ENCODE data around the gene RYR1. TPM values are rescaled to one million over a fixed set of nuclear protein-coding genes. Genes with fewer than 3 reads are reported as not detected.

Gene RYR1
- total and polyA plus RNA-seq, 2 experiments from 2014 or later, result 0.07 to 0.21 TPM

DNA sequence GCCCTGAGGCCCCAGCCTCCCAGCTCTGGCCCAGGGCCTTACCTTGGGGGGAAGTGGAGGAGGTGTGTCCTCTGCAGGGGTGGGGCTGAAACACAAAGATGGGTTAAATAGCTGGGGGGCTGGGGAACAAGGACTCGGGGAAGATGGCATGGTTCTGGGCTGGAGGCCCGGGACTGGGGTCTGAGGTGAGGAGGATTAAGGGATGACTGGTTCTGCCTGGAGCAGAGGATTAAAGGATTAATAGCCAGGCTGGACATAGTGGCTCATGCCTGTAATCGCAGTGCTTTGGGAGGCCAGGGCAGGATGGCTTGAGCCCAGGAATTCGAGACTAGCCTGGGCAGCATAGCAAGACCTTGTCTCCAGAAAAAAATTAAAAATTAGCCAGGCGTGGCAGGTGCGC, 172.6 kb downstream of the RYR1 start:
- no peak for TF ChIP-seq CTCF (IDR thresholded peaks at IDR 0.05; ENCODE audit: poor library complexity)
- TF ChIP-seq EZH2 (IDR thresholded peaks at IDR 0.05; ENCODE audit: borderline replicate concordance), result no peak
- no peak for TF ChIP-seq EZH2phosphoT487 (IDR thresholded peaks at IDR 0.05; ENCODE audit: low read depth, severe bottlenecking, unreplicated experiment)
- no peak overlapping the region for H2AFZ ChIP-seq
- no peak for DNase-seq (ENCODE audit: low spot score)
- H3K4me3 ChIP-seq, result no peak overlapping the region
- no peaks in the 10 kb centered on the region for H3K27me3 ChIP-seq
- no peaks in the 10 kb centered on the region for H3K79me2 ChIP-seq
- no peaks in the 10 kb centered on the region for H3K9me3 ChIP-seq (ENCODE audit: low read depth)
- WGBS (ENCODE audit: low lambda C conversion rate, missing lambda C conversion rate), result 73% methylated on average over 6 of the region's 6 CpGs
- H3K27ac ChIP-seq, result no peak overlapping the region
- no peaks in the 10 kb centered on the region for H3K36me3 ChIP-seq (replicated peaks; ENCODE audit: insufficient read depth, low read depth)
- no peaks in the 10 kb centered on the region for H3K4me1 ChIP-seq (ENCODE audit: insufficient read depth)
- H3K4me2 ChIP-seq, result no peak overlapping the region
- H4K20me1 ChIP-seq (ENCODE audit: insufficient read depth, poor library complexity, severe bottlenecking), result no peaks in the 10 kb centered on the region
- H3K9me2 ChIP-seq (replicated peaks; ENCODE audit: insufficient read depth), result no peaks in the 10 kb centered on the region

DNA sequence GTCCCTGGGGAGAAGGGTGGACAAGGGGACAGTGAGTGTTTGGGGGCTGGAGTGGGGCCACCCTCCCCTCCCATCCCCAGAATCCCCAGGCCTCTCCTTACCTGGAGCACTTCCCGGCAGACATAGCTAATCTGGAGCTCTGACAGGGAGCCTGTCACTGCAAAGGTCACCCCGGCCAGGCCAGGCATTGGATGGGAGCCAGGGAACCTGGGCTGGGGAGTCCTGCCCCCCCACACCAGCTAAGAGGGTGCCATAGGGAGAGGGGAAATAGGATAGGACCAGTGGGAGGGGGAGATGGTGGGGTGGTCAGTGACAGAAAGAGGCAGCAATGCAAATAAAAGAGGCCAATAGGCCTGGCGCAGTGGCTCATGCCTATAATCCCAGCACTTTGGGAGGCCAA, 180.8 kb downstream of the RYR1 start:
- H3K27ac ChIP-seq, result no peak overlapping the region
- TF ChIP-seq EZH2phosphoT487 (IDR thresholded peaks at IDR 0.05; ENCODE audit: low read depth, severe bottlenecking, unreplicated experiment) (no peak), CTCF (IDR thresholded peaks at IDR 0.05; ENCODE audit: poor library complexity) (no peak), EZH2 (IDR thresholded peaks at IDR 0.05; ENCODE audit: borderline replicate concordance) (no peak)
- H3K9me2 ChIP-seq (replicated peaks; ENCODE audit: insufficient read depth), result no peaks in the 10 kb centered on the region
- H3K9me3 ChIP-seq (ENCODE audit: low read depth), result no peaks in the 10 kb centered on the region
- H3K4me1 ChIP-seq (ENCODE audit: insufficient read depth), result no peaks in the 10 kb centered on the region
- no peak for DNase-seq (ENCODE audit: low spot score)
- H2AFZ ChIP-seq, result no peak overlapping the region
- no peaks in the 10 kb centered on the region for H3K27me3 ChIP-seq
- H3K79me2 ChIP-seq, result peaks cover 2% of the 10 kb centered on the region
- WGBS (ENCODE audit: low lambda C conversion rate, missing lambda C conversion rate), result 82% methylated on average over 3 of the region's 3 CpGs
- no peak overlapping the region for H3K4me3 ChIP-seq
- no peaks in the 10 kb centered on the region for H3K36me3 ChIP-seq (replicated peaks; ENCODE audit: insufficient read depth, low read depth)
- H4K20me1 ChIP-seq (ENCODE audit: insufficient read depth, poor library complexity, severe bottlenecking), result no peaks in the 10 kb centered on the region
- H3K4me2 ChIP-seq, result no peak overlapping the region

GRCh38 chr19:38615007-38615581, 181.6 kb downstream of the RYR1 start:
- no peak for TF ChIP-seq CTCF (IDR thresholded peaks at IDR 0.05; ENCODE audit: poor library complexity)
- no peak for TF ChIP-seq EZH2 (IDR thresholded peaks at IDR 0.05; ENCODE audit: borderline replicate concordance)
- no peak for TF ChIP-seq EZH2phosphoT487 (IDR thresholded peaks at IDR 0.05; ENCODE audit: low read depth, severe bottlenecking, unreplicated experiment)
- 94% methylated on average over 6 of the region's 7 CpGs for WGBS (ENCODE audit: low lambda C conversion rate, missing lambda C conversion rate)

More at GRCh38 chr19:38615007-38615581, 181.6 kb downstream of the RYR1 start:
- Histone ChIP-seq H3K4me2 (no peak overlapping the region), H3K9me3 (ENCODE audit: low read depth) (no peaks in the 10 kb centered on the region), H3K27me3 (no peaks in the 10 kb centered on the region), H3K9me2 (replicated peaks; ENCODE audit: insufficient read depth) (no peaks in the 10 kb centered on the region), H3K4me3 (no peak overlapping the region), H3K79me2 (peaks cover 10% of the 10 kb centered on the region), H3K4me1 (ENCODE audit: insufficient read depth) (no peaks in the 10 kb centered on the region), H2AFZ (no peak overlapping the region), H3K36me3 (replicated peaks; ENCODE audit: insufficient read depth, low read depth) (no peaks in the 10 kb centered on the region), H4K20me1 (ENCODE audit: insufficient read depth, poor library complexity, severe bottlenecking) (no peaks in the 10 kb centered on the region), H3K27ac (no peak overlapping the region)
- no peak for DNase-seq (ENCODE audit: low spot score)

All from hepatocyte (in vitro differentiated cells).